Measurements from ENCODE around the gene MYO18A.

GRCh38 chr17:29172589-29172988 lies 7.6 kb downstream of the MYO18A start:
- no peak for TF ChIP-seq CTCF (IDR thresholded peaks at IDR 0.05; ENCODE audit: insufficient read depth, low read depth, low read length)
- no peak for TF ChIP-seq EZH2 (IDR thresholded peaks at IDR 0.05; ENCODE audit: insufficient read depth, low read length)
